GM11168 (cell line): ENCODE results near the gene SLITRK3.

Source experiments
- in situ Hi-C: fragments of 300-500 bp; cut with MboI; formaldehyde crosslinking; loops from one replicate; pipeline ENCODE4 v1.12.0; 2022; ENCODE audit warnings: low sequenced_read_pairs; ENCODE audit not compliant: unreplicated experiment

Gene SLITRK3, protein sequence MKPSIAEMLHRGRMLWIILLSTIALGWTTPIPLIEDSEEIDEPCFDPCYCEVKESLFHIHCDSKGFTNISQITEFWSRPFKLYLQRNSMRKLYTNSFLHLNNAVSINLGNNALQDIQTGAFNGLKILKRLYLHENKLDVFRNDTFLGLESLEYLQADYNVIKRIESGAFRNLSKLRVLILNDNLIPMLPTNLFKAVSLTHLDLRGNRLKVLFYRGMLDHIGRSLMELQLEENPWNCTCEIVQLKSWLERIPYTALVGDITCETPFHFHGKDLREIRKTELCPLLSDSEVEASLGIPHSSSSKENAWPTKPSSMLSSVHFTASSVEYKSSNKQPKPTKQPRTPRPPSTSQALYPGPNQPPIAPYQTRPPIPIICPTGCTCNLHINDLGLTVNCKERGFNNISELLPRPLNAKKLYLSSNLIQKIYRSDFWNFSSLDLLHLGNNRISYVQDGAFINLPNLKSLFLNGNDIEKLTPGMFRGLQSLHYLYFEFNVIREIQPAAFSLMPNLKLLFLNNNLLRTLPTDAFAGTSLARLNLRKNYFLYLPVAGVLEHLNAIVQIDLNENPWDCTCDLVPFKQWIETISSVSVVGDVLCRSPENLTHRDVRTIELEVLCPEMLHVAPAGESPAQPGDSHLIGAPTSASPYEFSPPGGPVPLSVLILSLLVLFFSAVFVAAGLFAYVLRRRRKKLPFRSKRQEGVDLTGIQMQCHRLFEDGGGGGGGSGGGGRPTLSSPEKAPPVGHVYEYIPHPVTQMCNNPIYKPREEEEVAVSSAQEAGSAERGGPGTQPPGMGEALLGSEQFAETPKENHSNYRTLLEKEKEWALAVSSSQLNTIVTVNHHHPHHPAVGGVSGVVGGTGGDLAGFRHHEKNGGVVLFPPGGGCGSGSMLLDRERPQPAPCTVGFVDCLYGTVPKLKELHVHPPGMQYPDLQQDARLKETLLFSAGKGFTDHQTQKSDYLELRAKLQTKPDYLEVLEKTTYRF

DNA sequence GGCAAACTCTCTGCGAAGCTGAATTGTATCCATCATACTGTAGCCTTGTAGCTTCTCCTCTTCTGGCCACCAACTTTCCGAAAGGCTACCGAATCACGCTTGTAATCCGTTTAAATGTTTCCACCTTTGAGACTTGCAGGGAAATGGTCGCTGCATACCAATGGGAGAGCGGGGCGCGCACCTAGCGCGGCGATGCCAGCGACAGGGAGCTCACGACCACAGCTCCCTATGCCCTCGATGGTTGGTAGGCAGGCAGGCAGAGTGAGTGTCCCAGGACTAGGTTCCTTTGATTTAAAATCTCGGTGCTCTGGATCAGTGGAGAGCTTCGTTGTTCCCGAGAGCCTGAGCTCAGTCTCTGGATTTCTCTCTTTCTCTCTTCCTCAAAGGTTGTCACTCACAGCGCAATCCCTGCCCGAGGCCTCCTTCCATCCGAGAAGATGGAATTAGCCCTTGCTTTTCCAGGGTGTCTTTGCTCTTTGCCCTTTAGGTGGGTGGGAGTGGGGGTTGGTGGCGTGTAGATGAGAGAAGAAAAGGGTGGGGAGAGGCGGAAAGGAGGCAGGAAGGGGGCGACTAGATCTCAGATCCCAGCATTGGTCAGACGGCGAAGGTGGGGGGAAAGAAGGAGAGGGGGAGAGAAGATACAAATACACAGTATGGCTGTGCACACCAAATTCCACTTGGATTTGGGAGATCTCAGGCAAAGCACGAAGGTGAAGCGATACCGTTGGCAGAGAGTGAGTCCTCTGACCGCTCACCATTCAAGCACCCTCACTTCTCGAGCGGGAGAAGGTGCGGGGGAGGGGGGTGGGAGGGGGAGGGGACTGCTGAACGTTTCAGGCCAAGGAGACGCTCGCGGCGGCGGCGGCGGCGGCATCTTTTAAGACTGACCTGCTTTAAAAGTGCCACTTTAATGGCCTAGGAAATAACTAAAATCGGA is at the start of gene SLITRK3:
Gene SLITRK3, minus strand, starts transcription at position 745 of the 937 bp plus-strand sequence. CDS start 5,554 bp downstream, outside the sequence.
- in situ Hi-C loops, result no loop called here

DNA sequence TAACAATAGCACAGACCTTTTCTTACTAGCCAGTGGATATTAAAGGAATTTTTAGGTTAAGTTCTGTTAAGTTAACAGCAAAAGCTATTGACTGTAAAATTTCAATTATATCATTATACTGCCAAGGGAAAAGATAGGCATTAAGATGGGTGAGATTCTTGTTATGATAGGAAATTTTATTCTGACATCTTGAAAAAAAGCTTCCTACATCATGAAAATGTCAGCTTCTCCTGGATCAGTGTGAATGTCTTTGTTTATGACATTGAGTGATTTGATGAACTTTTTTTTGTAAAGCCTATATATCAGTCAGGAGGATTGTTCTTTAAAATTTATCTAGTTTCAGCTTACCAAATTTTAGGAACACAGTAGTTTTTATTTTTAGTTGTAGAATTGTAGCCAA is 47.4 kb upstream of the SLITRK3 start:
- in situ Hi-C loops, result no loop called here

DNA sequence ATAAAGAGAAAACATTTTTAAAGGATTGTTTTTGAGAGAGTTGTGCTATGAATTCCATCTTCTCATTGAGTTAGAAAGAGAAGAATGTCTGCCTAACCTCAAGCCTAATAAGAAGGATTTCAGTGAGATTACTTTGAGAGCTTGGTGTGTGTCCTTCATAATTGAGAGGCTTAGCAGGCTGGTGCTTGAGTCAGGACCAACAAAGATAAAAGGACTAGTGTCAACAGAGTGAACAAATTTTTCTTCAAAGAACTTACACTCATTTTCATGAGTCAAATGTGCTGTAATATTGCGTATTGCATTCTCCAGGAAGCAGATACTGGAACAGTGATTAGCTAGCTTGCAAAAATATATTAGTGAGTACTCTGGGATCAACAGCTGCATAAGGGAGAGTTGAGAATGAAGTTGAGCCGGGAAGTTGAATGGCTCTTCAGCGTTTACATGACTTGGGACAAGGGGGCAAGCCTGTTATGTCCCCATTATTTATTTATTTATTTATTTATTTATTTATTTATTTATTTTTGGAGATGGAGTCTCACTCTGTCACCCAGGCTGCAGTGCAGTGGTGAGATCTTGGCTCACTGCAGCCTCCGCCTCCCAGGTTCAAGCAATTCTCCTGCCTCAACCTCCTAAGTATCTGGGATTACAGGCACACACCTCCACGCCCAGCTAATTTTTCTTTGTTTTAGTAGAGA is 37.5 kb upstream of the SLITRK3 start:
- in situ Hi-C loops, result no loop called here

DNA sequence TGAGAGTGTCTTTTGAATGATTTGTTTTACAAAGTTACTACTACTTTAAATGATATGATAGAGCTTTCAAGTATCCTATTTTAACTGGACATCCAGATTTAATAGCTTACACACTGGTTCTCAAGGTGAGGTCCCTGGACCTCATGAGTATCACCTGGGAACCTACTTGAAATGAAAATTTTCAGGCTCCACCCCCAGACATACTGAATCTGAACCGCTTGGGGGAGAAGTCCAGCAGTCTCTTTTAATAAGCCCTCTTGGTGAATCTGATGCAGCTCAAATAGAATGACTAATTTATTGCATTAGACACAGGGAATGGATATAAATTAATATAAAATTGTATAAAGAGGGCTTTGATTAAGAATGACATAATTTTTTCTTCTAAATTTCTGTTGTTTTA is 29.4 kb upstream of the SLITRK3 start:
- in situ Hi-C loops, result no loop called here

DNA sequence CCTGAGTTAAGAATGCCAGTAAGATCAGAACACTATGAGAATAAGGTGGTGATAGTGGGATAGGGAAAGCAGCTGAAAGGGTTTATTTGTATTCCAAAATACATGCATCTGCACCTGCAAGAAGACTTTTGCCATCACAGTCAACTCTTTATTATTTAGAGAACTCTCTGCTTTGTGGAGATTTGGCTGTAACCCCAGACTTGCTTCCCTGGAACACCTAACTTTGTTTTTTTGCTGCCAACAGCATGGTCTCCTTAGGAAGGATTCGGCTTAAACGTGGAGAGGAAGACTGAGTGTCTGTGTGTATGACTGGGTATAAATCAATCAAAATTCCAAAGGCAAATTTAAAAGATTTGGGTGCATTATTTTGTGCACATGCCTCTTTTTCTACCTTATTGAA is 21.6 kb upstream of the SLITRK3 start:
- in situ Hi-C loops, result no loop called here

DNA sequence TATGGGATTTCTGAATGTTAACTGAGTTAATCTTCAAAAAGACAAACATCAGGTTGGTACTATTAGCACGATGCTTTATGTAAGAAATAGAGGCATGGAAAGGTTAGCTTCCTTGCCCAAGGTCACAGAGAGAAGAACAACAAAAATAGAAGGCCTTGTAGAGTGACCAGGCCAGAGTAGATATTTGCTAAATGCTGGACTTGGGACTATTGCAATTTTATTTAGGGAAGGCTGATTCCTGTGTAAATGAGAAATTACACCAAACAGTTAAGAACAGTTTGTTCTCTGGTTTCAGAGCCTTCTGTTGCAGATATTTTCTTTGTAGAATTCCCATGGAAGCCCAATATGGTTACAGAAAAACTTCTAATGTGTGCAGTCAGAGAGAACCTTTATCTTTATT is 16.4 kb upstream of the SLITRK3 start:
- in situ Hi-C loops, result no loop called here

DNA sequence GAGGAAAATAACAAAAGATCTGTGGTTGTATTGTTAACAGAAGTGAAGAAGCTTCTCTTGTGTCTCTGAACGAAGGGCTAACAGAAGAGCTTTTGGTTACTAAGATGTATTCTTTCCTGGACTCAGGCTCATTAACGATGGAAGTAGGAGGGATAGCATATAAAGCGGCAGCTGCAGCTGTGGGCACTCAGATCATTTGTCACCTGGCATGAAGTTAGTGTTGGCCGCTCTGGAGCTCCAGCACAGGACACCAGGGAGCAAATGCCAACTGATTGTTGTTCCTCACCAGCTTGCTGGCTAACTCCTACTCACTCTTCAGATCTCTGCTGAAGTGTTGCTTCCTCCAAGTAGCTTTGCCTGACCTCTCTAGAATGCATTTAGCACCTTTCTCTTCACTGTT is 15.5 kb upstream of the SLITRK3 start:
- in situ Hi-C loops, result no loop called here

DNA sequence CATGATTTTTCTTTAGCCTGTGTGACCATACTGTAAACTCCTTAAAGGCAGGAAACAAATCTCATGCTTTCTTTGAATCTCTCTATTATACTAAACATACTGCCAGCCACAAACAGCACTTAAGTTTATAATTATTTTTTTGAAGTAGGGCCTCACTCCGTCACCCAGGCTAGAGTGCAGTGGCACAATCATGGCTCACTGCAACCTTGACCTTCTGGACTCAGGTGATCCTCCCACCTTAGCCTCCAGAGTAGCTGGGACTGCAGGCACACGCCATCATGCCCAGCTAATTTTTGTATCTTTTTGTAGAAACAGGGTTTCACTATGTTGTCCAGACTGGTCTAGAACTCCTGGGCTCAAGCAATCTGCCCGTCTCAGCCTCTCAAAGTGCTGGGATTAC is 14.5 kb upstream of the SLITRK3 start:
- in situ Hi-C loops, result no loop called here

DNA sequence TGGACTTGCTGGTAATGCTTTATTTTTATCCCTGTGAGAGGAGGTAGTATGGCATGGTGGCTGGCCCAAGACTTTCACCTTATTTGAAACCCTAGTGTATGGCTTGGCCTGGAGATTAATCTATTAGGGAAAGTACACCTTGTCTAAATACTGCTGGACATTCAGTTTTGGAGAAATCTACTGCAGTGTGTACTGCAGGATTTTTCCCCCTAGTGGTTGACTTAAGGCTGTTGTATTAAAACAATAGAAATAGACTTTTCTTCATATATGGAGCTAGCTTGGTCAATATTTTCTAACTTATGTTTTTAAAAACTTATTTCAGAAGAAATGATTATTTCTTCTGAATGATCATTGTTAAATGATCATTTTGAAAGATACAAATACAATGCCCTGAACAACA is 13.9 kb upstream of the SLITRK3 start:
- in situ Hi-C loops, result no loop called here

DNA sequence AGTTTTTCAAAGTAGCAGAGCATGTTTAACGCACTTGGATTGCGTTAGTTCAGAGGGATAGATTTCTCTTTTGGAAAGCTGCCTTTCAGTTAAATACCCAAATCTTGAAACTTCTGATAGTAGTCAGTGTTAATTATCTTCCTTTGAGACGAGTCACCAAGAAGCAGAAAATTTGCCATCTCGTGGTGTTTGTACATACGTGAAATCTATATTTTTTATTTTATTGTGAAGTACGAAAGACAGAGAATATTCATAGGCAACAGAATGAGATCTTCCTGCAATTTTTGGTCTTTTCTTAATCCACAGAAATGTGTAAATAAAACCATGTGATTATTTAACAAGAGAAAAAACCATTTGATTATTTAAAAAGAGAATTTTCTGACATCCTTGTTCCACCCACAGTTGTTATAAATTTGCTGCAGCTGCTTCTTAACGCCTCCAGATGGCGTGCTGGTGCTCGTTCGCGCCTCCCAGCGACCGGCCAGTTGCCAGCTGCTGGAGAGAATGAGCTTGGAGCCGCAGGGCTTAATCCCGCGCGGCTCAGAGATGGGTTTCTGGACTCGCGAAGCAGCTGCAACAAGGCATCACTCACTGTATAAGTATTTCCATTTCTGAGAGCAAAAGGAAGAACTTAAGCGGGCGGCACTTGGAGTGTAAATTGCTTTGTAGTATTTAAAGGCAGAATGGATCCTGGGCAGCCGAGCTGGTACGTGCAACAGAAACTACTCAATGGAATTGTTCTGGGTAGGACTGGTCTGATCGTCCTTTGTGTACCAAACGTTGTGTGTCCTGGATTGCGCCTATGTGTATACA is 10.5 kb upstream of the SLITRK3 start:
- in situ Hi-C loops, result no loop called here

DNA sequence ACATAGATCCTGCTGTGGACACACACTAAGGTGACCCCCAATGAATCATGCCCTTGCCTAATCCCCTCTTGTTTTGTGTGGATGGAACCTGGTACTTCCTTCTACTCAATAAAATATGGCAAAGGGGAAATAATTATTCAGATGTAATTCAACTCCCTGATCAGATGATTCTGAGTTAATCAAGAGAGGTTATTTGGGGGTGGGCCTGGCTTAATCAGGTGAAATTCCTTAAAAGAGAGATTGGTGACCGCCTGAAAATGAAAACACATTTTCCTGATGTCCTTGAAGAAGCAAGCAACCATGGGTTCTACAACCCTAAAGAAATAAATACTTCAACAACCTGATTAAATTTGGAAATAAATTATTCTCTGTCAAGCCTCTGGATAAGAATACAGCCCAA is 8.3 kb upstream of the SLITRK3 start:
- in situ Hi-C loops, result no loop called here

DNA sequence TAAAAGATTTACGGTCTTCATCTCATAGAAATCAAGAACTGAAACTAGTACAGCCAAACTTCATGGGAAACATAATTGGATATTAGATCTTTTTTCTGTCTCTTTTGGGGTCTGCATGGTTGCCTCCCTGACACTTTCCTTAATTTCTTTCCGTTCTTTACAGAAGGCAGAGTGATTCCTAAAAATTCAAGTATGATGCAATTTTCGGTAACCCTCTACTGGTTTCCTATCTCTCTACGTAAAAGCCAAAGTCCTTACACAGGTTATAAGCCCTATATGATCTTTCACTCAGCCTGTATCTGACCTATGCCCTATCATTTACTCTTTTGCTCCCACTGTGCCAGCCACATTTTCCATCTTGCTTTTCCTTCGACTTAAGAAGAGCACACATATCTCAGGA is 6.8 kb upstream of the SLITRK3 start:
- in situ Hi-C loops, result no loop called here

DNA sequence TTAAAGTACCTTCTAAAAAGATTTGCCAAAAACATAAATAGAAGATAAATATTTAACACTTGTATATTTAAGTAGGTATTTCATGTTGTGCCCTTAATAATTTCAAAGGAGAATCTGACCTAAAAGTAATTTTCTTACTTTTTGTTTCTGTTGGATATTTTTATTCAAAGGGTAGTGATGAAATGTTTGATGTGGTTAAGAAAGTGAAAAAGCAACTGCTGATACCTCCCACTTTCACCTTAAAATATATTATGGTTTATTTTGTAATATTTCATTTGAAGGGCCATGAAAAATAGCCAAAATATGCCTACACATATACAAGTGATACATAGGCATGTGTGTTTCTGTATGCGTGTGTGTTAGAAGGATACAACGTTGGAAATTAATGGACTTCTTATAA is 5.8 kb upstream of the SLITRK3 start:
- in situ Hi-C loops, result no loop called here

DNA sequence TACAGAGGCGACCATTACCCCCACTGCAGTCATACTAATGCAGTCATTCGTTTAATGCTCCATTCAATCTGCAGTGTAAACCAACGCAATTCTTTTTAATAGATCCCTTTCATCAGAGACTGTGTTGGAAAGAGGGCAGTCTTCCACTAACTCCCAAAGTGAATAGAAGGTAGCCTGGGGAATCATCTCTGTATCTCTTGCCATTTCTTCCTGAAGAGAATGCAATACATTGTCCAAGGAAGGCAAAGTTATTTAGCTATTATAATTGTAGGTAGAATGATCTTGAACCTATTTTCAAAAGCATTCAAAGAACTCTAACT is 1.3 kb upstream of the SLITRK3 start:
- in situ Hi-C loops, result no loop called here

DNA sequence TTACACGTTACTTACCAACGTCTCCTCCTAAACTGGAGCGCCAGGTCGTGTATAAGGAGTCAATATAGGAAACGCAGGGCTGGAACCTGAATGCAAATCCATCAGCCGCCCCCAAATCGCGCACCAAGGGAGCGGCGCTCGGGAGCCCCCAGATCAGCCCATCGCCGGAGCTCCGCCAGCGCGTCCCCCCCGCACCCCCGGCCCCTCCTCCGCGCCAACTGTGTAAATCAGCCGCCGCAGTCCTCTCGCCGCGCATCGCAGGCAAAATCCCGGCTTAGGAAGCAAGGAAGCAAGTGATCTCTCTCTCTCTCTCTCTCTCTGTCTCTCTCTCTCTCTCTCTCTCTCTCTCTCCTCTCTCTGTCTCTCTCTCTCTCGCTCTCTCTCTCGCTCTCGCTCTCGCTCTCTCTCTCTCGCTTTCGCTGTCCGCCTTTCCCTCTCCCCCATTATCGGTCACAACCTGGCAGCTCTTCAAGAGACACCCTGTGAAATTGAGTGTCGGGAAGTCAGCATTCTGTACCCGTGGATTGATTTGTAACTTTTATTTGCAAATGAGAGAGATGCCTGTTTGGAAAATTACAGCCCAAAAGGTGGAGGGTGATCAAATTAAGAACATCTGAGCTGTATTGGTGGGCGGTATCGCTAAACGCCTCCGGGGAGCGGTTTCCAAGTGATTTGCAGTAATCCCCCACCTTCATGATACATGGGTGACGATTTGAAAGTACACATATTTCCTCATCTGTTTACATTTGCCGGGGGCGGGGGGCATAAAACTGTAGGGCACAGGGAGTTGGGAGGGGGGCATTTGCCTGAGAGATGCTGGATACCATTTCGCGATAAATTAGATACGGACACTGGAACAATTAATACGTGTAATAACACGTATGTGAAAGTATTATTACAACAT is 645 bp upstream of the SLITRK3 start:
- in situ Hi-C loops, result no loop called here

DNA sequence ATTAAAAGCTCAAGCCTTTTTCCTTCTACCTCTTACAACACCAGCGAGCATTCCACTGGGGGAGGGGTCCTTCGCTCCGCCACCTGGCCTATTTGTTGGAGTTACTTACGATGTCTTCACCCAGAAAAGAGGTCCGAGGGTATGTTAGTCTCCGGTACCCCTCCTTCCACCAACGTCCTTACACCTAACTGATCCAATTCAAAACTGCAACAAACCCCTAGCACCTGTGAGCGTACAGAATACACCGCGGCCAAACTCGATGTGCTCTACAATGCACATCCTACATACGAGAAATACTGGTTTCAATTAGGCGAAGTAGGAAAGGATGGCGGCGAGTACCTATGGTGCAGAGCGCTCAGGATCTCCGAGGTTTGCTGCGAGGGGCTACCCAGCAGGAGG is 944 bp downstream of the SLITRK3 start:
- in situ Hi-C loops, result no loop called here

DNA sequence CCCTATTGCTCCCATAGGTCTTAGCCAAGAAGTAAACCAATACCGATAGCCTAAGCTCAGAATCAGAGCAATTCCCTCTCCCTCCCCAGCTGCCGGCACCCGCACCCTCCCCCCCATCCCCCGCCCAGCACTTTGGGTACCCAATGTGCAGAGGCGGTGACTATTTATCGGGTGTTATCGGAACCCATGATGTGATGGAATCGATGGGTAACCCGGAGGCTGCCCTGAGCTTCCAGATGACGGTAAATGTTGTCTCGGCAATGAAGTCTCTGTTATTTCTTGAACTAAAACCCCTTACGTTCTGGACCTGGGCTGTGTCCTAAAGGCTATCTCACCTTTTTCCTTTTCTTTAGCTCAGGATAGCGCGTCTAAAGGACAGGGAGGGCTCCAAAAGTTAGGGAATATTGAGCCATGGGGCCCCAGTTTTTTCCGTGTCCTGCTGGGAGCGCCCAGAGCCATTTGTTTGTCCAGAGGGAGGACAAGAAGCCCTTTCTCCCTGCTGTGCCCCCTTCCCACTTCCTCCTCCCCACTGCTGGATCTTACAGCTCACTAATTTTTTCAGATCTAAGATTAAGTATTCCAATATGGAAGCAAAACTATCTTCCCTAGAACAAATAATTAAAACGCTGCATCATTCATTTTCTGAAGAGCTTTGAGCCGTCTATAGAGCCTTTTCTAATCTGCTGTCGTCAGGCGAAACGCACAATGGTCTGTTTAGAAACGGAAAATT is 1.5 kb downstream of the SLITRK3 start:
- in situ Hi-C loops, result no loop called here
